HFFc6 (cell line): ENCODE measurements around the gene TNFSF12. TPM values are rescaled to one million over a fixed set of nuclear protein-coding genes. Genes with fewer than 3 reads are reported as not detected.

Experiments used
- DNase-seq: peaks from one replicate; pipeline ENCODE4 v3.0.0-alpha.2; 2018
- H3K27ac Mint-ChIP-seq: 2 replicates; pipeline ENCODE4 v1.8.0; 2020; ENCODE audit warnings: mild to moderate bottlenecking, mixed read lengths
- H3K27me3 Mint-ChIP-seq: 2 replicates; pipeline ENCODE4 v1.8.0; 2021; ENCODE audit warnings: mild to moderate bottlenecking, moderate library complexity, mixed read lengths; ENCODE audit not compliant: insufficient read depth
- H3K36me3 Mint-ChIP-seq: 2 replicates; pipeline ENCODE4 v1.8.0; 2021; ENCODE audit warnings: low read depth, mixed read lengths
- H3K4me1 Mint-ChIP-seq: 2 replicates; pipeline ENCODE4 v1.8.0; 2020; ENCODE audit warnings: low read depth, mixed read lengths
- H3K4me3 Mint-ChIP-seq: 2 replicates; pipeline ENCODE4 v1.8.0; 2020; ENCODE audit warnings: mild to moderate bottlenecking, moderate library complexity, mixed read lengths
- H3K9me3 Mint-ChIP-seq: 2 replicates; pipeline ENCODE4 v1.8.0; 2020; ENCODE audit warnings: mild to moderate bottlenecking, mixed read lengths
- CTCF ChIP-seq: fragments of 200-600 bp; sonication (generic); IDR thresholded peaks from 2 replicates; pipeline ENCODE4 v1.5.0; 2021; ENCODE audit warnings: antibody characterized with exemption, mild to moderate bottlenecking
- total RNA-seq, 6 experiments: library from RNA; stranded (reverse); fragmentation: NEBNext Ultra II Directional; extraction: Animal tissue kit (Norgen Biotek cat#: 25700); gene quantifications; 2 replicates in 1 of 6; 3 replicates in 5 of 6; pipeline ENCODE4 v1.2.3, GENCODE V29; 2021

Gene TNFSF12
- total RNA-seq, 6 experiments from 2014 or later: 22.0 to 28.3 (median 25.4) TPM

GRCh38 chr17:7512824-7513540 lies 35.9 kb upstream of the TNFSF12 start:
- peaks cover 27% of the 10 kb centered on the region for H3K36me3 Mint-ChIP-seq
- peaks cover 5% of the 10 kb centered on the region; the same call in 1 of the 2 replicates for H3K4me1 Mint-ChIP-seq
- H3K27me3 Mint-ChIP-seq: peaks cover 14% of the 10 kb centered on the region
- no peak for DNase-seq
- TF ChIP-seq CTCF: no peak
- H3K9me3 Mint-ChIP-seq: no peaks in the 10 kb centered on the region
- H3K27ac Mint-ChIP-seq: no peak overlapping the region
- no peak overlapping the region for H3K4me3 Mint-ChIP-seq

- peaks cover 18% of the 10 kb centered on the region for H3K36me3 Mint-ChIP-seq
- H3K4me3 Mint-ChIP-seq: no peak overlapping the region
- peaks cover 9% of the 10 kb centered on the region for H3K27me3 Mint-ChIP-seq
- TF ChIP-seq CTCF: no peak
- no peaks in the 10 kb centered on the region for H3K9me3 Mint-ChIP-seq
- H3K4me1 Mint-ChIP-seq: peaks cover 5% of the 10 kb centered on the region; the same call in 1 of the 2 replicates
- H3K27ac Mint-ChIP-seq: peak overlapping the region; percentile 31; the same call in 1 of the 2 replicates
- DNase-seq: no peak
Measured at GRCh38 chr17:7513850-7514419, 34.9 kb upstream of the TNFSF12 start.

- no peak overlapping the region for H3K27ac Mint-ChIP-seq
- no peaks in the 10 kb centered on the region for H3K9me3 Mint-ChIP-seq
- H3K27me3 Mint-ChIP-seq: peaks cover 4% of the 10 kb centered on the region; the same call in 1 of the 2 replicates
- DNase-seq: no peak
- peaks cover 5% of the 10 kb centered on the region; the same call in 1 of the 2 replicates for H3K4me1 Mint-ChIP-seq
- peaks cover 11% of the 10 kb centered on the region for H3K36me3 Mint-ChIP-seq
- no peak overlapping the region for H3K4me3 Mint-ChIP-seq
- TF ChIP-seq CTCF: no peak
Measured at GRCh38 chr17:7515911-7516610, 32.8 kb upstream of the TNFSF12 start.

GRCh38 chr17:7523033-7523432 lies 25.8 kb upstream of the TNFSF12 start:
- no peaks in the 10 kb centered on the region for H3K4me1 Mint-ChIP-seq
- no peak overlapping the region for H3K27ac Mint-ChIP-seq
- DNase-seq: peak; percentile 4
- H3K4me3 Mint-ChIP-seq: no peak overlapping the region
- peaks cover 12% of the 10 kb centered on the region for H3K9me3 Mint-ChIP-seq
- H3K27me3 Mint-ChIP-seq: no peaks in the 10 kb centered on the region; the same call in 1 of the 2 replicates
- peak; percentile 73 for TF ChIP-seq CTCF
- peaks cover 8% of the 10 kb centered on the region for H3K36me3 Mint-ChIP-seq

GRCh38 chr17:7528842-7529241 lies 20.0 kb upstream of the TNFSF12 start:
- no peak for TF ChIP-seq CTCF
- Mint-ChIP-seq H3K4me3 (no peak overlapping the region), H3K27ac (no peak overlapping the region), H3K27me3 (peaks cover 6% of the 10 kb centered on the region), H3K4me1 (no peaks in the 10 kb centered on the region), H3K36me3 (peaks cover 20% of the 10 kb centered on the region), H3K9me3 (peaks cover 38% of the 10 kb centered on the region)
- no peak for DNase-seq
